GM08714 (cell line): Measurements from ENCODE around the gene GPNMB.
A peak's percentile ranks its signal among the peaks of the same experiment; 100 is the strongest.
"Not testable (repeated sequence)": the region's sequence is repeated elsewhere in the genome, so short reads cannot be mapped to it uniquely, and the experiment has no call there.

Experiments
- H3K4me3 ChIP-seq: fragments of 200-500 bp; sonication (Bioruptor generic); 2 replicates; pipeline ENCODE4 v1.5.1; 2014; ENCODE audit warnings: mild to moderate bottlenecking, low read length, inconsistent platforms
- ZNF274 ChIP-seq: IDR thresholded peaks from 2 replicates; pipeline ENCODE4 v1.6.1; 2012; ENCODE audit warnings: mild to moderate bottlenecking, low read depth, low read length

GPNMB gene

DNA sequence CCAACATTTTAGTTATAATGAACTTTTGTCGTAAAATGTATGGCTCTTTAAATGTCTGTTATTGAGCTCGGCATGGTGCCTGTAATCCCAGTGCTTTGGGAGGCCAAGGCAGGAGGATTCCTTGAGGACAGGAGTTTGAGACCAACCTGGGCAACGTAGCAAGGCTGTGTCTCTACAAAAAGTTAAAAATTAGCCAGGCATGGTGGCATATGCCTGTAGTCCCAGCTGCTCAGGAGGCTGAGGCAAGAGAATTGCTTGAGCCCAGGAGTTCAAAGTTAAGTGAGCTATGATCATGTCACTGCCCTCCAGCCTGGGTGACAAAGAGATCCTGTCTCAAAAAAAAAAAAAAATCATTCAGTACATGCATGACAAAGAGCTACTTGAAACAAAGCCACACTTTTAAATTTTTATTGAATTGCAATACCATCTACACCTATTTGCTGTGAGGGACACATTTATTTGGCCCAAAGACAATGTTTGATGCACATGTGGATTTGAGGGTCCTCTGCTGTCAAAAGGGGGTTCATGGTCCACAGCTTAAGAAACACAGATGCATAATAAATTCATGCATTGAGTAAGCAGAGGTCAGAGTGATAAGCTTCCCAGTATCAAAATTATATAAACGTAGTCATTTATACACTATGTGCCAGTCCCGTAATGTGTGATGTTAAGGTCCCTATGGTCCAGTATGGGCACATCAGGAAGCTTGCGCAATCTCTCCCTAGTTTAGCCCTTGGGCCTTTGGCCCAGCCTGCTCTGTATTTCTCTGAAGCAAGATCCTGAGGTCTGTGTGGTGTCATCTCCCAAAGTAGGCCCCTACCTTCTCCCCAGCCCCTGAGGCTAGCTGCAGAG is 48.2 kb downstream of the GPNMB start:
- TF ChIP-seq ZNF274: no peak
- no peak overlapping the region for H3K4me3 ChIP-seq

GRCh38 chr7:23295401-23295697 is 48.8 kb downstream of the GPNMB start:
- no peak for TF ChIP-seq ZNF274
- no peak overlapping the region for H3K4me3 ChIP-seq

GRCh38 chr7:23298141-23298881 is 51.7 kb downstream of the GPNMB start:
- TF ChIP-seq ZNF274: no peak
- no peak overlapping the region; the same call in 1 of the 2 replicates for H3K4me3 ChIP-seq

DNA sequence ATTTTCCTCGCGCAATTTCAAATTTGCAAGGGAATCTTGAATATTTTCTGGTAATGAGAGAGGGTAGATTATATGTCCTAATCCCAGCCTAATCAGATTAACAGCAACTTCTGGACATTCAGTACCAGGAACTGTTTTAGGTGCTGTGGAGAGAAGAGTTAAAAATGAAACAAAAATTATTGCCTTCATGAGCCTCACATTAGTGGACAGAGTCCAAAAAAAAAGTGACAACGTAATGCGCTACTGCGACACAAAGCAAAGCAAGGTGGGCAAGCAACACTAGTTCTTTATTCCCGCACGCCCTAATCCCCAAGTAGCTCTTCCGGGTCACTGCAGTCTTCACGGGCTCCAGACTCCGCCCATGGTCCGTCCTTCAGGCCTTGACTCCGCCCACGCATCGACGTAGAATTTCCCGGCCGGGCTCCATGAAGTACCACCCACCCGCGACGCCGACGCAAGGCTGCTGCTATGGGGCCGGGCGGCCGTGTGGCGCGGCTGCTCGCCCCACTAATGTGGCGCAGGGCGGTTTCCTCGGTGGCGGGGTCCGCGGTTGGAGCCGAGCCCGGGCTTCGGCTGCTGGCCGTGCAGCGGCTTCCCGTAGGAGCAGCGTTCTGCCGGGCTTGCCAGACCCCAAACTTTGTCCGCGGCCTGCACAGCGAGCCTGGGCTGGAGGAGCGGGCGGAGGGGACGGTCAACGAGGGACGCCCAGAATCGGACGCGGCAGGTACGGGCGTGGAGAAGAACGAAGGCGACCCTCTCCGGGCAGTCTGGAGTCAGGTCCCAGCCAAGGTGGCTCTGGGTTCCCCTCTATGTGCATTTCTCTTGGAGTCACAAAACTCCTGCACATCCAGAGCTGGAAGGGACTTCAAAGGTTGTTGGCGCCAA is 52.6 kb downstream of the GPNMB start, which contains the start of gene MALSU1:
Gene MALSU1, plus strand, starts transcription at position 455 of the 885 bp plus-strand sequence. Its CDS starts 14 bp downstream, at position 469.
- H3K4me3 ChIP-seq: peak within 1 kb of the TSS; percentile 74
- TF ChIP-seq ZNF274: no peak

- no peak for TF ChIP-seq ZNF274
- H3K4me3 ChIP-seq: peak overlapping the region; percentile 74
Observed at GRCh38 chr7:23299770-23300300, 53.3 kb downstream of the GPNMB start.

DNA sequence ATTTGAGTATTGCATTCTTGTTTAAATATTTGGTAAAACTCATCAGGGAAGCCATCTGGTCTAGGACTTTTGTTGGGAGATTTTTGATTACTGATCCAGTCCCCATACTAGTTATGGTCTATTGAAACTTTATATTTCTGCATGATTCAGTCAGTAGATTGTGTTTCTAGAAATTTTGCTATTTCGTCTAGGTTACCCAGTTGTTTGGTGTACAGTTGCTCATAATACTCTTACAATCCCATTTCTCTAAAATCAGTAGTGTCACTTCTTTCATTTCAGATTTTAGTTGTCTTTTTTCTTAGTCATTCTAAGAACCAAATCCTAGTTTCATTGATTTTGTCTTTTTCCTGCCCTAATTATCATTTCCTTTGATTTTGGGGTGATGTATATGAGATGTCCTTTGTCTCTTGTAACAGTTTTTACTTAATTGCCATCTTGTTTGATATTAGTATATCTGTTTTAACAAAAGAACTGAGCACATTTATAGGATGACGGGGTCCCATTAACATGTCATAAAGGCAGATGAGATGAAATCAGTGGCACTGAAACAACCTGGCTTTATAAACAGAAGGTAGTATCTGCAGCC is 60.5 kb downstream of the GPNMB start:
- no peak for TF ChIP-seq ZNF274
- H3K4me3 ChIP-seq: no peak overlapping the region

- no peak for TF ChIP-seq ZNF274
Observed at GRCh38 chr7:23308754-23309153, 62.2 kb downstream of the GPNMB start.

GRCh38 chr7:23312141-23312540 is 65.6 kb downstream of the GPNMB start:
- not testable (repeated sequence) for H3K4me3 ChIP-seq

More at GRCh38 chr7:23308754-23309153, 62.2 kb downstream of the GPNMB start:
- no peak overlapping the region for H3K4me3 ChIP-seq

- no peak for TF ChIP-seq ZNF274
- H3K4me3 ChIP-seq: no peak overlapping the region
Observed at GRCh38 chr7:23315366-23315765, 68.8 kb downstream of the GPNMB start.
